Liver (tissue), 9 donors: ENCODE results near the gene C9orf57. TPM values are rescaled to one million over a fixed set of nuclear protein-coding genes. Genes with fewer than 3 reads are reported as not detected.

Source experiments
- DNase-seq: peaks from one replicate; pipeline ENCODE4 v3.0.0-alpha.2; 2017; ENCODE audit warnings: low spot score
- H3K27ac ChIP-seq, 2 donors: one replicate each; pipeline ENCODE4 v1.7.0; 2013; ENCODE audit warnings: inconsistent platforms in 2 of 2, low read length in 2 of 2, control low read depth in 1 of 2, low read depth in 1 of 2, mild to moderate bottlenecking in 1 of 2
- H3K27me3 ChIP-seq, 4 donors: one replicate each; pipeline versions ENCODE4 v1.6.1 to v1.7.0; 2013; ENCODE audit warnings: low read length in 3 of 4, inconsistent platforms in 1 of 4, mild to moderate bottlenecking in 1 of 4, moderate library complexity in 1 of 4; ENCODE audit not compliant: control insufficient read depth in 4 of 4, insufficient read depth in 4 of 4
- H3K36me3 ChIP-seq, 4 donors: one replicate each; pipeline versions ENCODE4 v1.6.1 to v1.7.0; 2013; ENCODE audit warnings: low read length in 3 of 4, mild to moderate bottlenecking in 3 of 4, low read depth in 1 of 4, moderate library complexity in 1 of 4; ENCODE audit not compliant: control insufficient read depth in 4 of 4, insufficient read depth in 3 of 4
- H3K4me1 ChIP-seq, 4 donors: one replicate each; pipeline versions ENCODE4 v1.6.1 to v1.7.0; 2013; ENCODE audit warnings: low read length in 3 of 4, mild to moderate bottlenecking in 3 of 4, moderate library complexity in 1 of 4; ENCODE audit not compliant: control insufficient read depth in 4 of 4, insufficient read depth in 4 of 4
- H3K4me3 ChIP-seq, 3 donors: one replicate each; pipeline versions ENCODE4 v1.6.1 to v1.7.0; 2013; ENCODE audit warnings: low read length in 3 of 3, control low read depth in 1 of 3, low read depth in 1 of 3, mild to moderate bottlenecking in 1 of 3
- H3K9ac ChIP-seq, 2 donors: one replicate each; pipeline ENCODE4 v1.7.0; 2013; ENCODE audit warnings: low read length in 2 of 2, mild to moderate bottlenecking in 2 of 2, moderate library complexity in 2 of 2, control low read depth in 1 of 2, low read depth in 1 of 2
- H3K9me3 ChIP-seq, 4 donors: one replicate each; pipeline versions ENCODE4 v1.6.1 to v1.7.0; 2013; ENCODE audit warnings: low read length in 3 of 4; ENCODE audit not compliant: control insufficient read depth in 4 of 4
- ATF3 ChIP-seq: IDR thresholded peaks from 2 replicates; pipeline ENCODE4 v1.6.1; 2016; ENCODE audit warnings: antibody characterized with exemption
- CTCF ChIP-seq: fragments of 150-350 bp; IDR thresholded peaks from 2 replicates; pipeline ENCODE4 v1.5.1; 2017; ENCODE audit warnings: improper control_type of control experiment, low read depth, low read length; ENCODE audit not compliant: missing input control
- EGR1 ChIP-seq, 2 donors: IDR thresholded peaks; 2 replicates each; pipeline ENCODE4 v1.6.1; 2016 to 2018; ENCODE audit warnings: antibody characterized with exemption in 2 of 2, low read depth in 2 of 2
- FOXA1 ChIP-seq: IDR thresholded peaks from 2 replicates; pipeline ENCODE4 v1.6.1; 2016; ENCODE audit warnings: antibody characterized with exemption
- FOXA2 ChIP-seq: IDR thresholded peaks from 2 replicates; pipeline ENCODE4 v1.6.1; 2016; ENCODE audit warnings: antibody characterized with exemption
- GABPA ChIP-seq, 2 donors: IDR thresholded peaks in 1 of 2; conservative IDR thresholded peaks in 1 of 2; 2 replicates each; pipeline ENCODE4 v1.6.1; 2016; ENCODE audit warnings: antibody characterized with exemption in 2 of 2, mild to moderate bottlenecking in 1 of 2, moderate library complexity in 1 of 2
- HNF4A ChIP-seq, 2 donors: conservative IDR thresholded peaks; 2 replicates each; pipeline ENCODE4 v1.6.1; 2016; ENCODE audit warnings: antibody characterized with exemption in 2 of 2, mild to moderate bottlenecking in 2 of 2
- HNF4G ChIP-seq: IDR thresholded peaks from 2 replicates; pipeline ENCODE4 v1.6.1; 2016; ENCODE audit warnings: antibody characterized with exemption
- JUND ChIP-seq, 2 donors: IDR thresholded peaks; 2 replicates each; pipeline ENCODE4 v1.6.1; 2016; ENCODE audit warnings: antibody characterized with exemption in 2 of 2
- MAX ChIP-seq: IDR thresholded peaks from 2 replicates; pipeline ENCODE4 v1.6.1; 2016; ENCODE audit warnings: antibody characterized with exemption
- NR2F2 ChIP-seq: IDR thresholded peaks from 2 replicates; pipeline ENCODE4 v1.6.1; 2016; ENCODE audit warnings: antibody characterized with exemption
- RAD21 ChIP-seq, 2 donors: IDR thresholded peaks; 2 replicates each; pipeline ENCODE4 v1.6.1; 2016; ENCODE audit warnings: antibody characterized with exemption in 2 of 2, mild to moderate bottlenecking in 2 of 2
- REST ChIP-seq: IDR thresholded peaks from 2 replicates; pipeline ENCODE4 v1.6.1; 2016; ENCODE audit warnings: antibody characterized with exemption, mild to moderate bottlenecking
- RXRA ChIP-seq, 2 donors: IDR thresholded peaks; 2 replicates each; pipeline ENCODE4 v1.6.1; 2017 to 2018; ENCODE audit warnings: antibody characterized with exemption in 2 of 2, mild to moderate bottlenecking in 1 of 2
- SP1 ChIP-seq: IDR thresholded peaks from 2 replicates; pipeline ENCODE4 v1.6.1; 2018; ENCODE audit warnings: antibody characterized with exemption, mild to moderate bottlenecking
- YY1 ChIP-seq: IDR thresholded peaks from 2 replicates; pipeline ENCODE4 v1.6.1; 2016; ENCODE audit warnings: antibody characterized with exemption, mild to moderate bottlenecking
- WGBS: extraction: QIAGEN DNeasy Blood & Tissue Kit; methylation state at CpG from one replicate; pipeline ENCODE4 v1.1.7; 2013; 5-methylcytosine and 5-hydroxymethylcytosine counted together
- polyA plus RNA-seq, 2 donors: library from polyadenylated mRNA; stranded (reverse) in 1 of 2; unstranded in 1 of 2; fragments of 200-250 nt in 1 of 2; fragments of >200 nt in 1 of 2; fragmentation: Nextera tagmentation in 1 of 2; extraction: Ambion mirVana in 1 of 2; gene quantifications; one replicate each; pipeline versions ENCODE4 v1.2.1 to v1.2.3, GENCODE V29; 2013 to 2015
- total RNA-seq, 2 donors: library from RNA; depleted of rRNA; stranded (reverse); fragments of >200 nt; gene quantifications; one replicate each; pipeline ENCODE4 v1.2.3, GENCODE V29; 2014
- donor health status: healthy.
- donor health status: healthy.
- donor health status: healthy.
- donor health status: healthy.
- donor health status: healthy.

Gene C9orf57
- total and polyA plus RNA-seq, 4 donors = not detected

GRCh38 chr9:72022841-72023240 lies 37.6 kb downstream of the C9orf57 start:
- Histone ChIP-seq H3K27ac (no peak overlapping the region), H3K4me3 (no peak overlapping the region), H3K36me3 (no peaks in the 10 kb centered on the region), H3K4me1 (no peaks in the 10 kb centered on the region), H3K9me3 (no peaks in the 10 kb centered on the region), H3K27me3 (no peaks in the 10 kb centered on the region), H3K9ac (no peak overlapping the region)
- TF ChIP-seq JUND (IDR thresholded peaks at IDR 0.05) = no peak
- no peak for TF ChIP-seq FOXA2
- TF ChIP-seq RAD21 (IDR thresholded peaks at IDR 0.05) = no peak
- 60% methylated on average over 3 of the region's 3 CpGs for WGBS
- DNase-seq = no peak

- 3% methylated on average over 1 of the region's 1 CpG for whole genome bisulfite sequencing
- H3K27me3 ChIP-seq = no peaks in the 10 kb centered on the region
- no peak overlapping the region for H3K9ac ChIP-seq
- no peaks in the 10 kb centered on the region for H3K36me3 ChIP-seq
- no peaks in the 10 kb centered on the region for H3K4me1 ChIP-seq
- no peak for DNase-seq
- H3K9me3 ChIP-seq = no peaks in the 10 kb centered on the region
- H3K4me3 ChIP-seq = no peak overlapping the region
- TF ChIP-seq EGR1 (IDR thresholded peaks at IDR 0.05; ENCODE audit: low read depth in 2 of 2) = no peak
- TF ChIP-seq HNF4G = no peak
- no peak for TF ChIP-seq REST
- TF ChIP-seq JUND (IDR thresholded peaks at IDR 0.05) = no peak
- TF ChIP-seq YY1 = no peak
- TF ChIP-seq SP1 = no peak
- TF ChIP-seq HNF4A (conservative IDR thresholded peaks at IDR 0.05) = no peak
- no peak for TF ChIP-seq CTCF
- no peak for TF ChIP-seq RXRA (IDR thresholded peaks at IDR 0.05)
- TF ChIP-seq FOXA1 = no peak
- TF ChIP-seq NR2F2 = no peak
- TF ChIP-seq ATF3 = no peak
- no peak for TF ChIP-seq GABPA (IDR thresholded peaks at IDR 0.05 in 1 of 2, conservative IDR thresholded peaks at IDR 0.05 in 1 of 2)
- TF ChIP-seq FOXA2 = no peak
- no peak for TF ChIP-seq MAX
- H3K27ac ChIP-seq = no peak overlapping the region
Measured at GRCh38 chr9:72013292-72013760, 47.1 kb downstream of the C9orf57 start.
